ENCODE measurements around the gene USB1. TPM values are rescaled to one million over a fixed set of nuclear protein-coding genes. Genes with fewer than 3 reads are reported as not detected.
A peak's percentile ranks its signal among the peaks of the same experiment; 100 is the strongest.

USB1 gene
- total RNA-seq, 1 donor from 2014 or later = 32.1 TPM

GRCh38 chr16:58054289-58054688 lies 53.1 kb downstream of the USB1 start:
- DNase-seq = no peak
- no peak for ATAC-seq (ENCODE audit: poor library complexity)
- intact Hi-C loops (cut with DNase I) = no loop called here

DNA sequence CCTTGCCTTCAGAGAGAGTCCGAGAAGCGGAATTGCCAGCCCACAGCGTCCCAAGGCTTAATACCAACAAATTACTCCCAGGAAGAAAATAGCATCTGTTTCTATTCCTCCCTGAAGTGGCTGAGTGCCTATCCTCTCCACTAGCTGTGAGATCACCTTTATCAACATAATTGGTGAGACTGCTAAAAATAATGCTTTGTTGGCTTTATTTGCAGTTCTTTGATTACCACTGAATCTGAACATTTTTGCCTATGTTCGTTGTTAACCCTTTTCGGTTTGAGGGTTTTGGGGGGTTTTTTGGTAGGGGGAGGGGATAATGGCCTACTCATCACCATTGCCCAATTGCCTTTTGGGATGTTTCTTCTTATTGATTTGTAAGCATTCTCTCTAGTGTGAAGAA lies 55.4 kb downstream of the USB1 start:
- DNase-seq (no peak), ATAC-seq (ENCODE audit: poor library complexity) (no peak)
- intact Hi-C loops (cut with DNase I) = no loop called here

GRCh38 chr16:58057121-58057520 lies 55.9 kb downstream of the USB1 start:
- ATAC-seq (ENCODE audit: poor library complexity) (no peak), DNase-seq (no peak)
- intact Hi-C loops (cut with DNase I) = no loop called here

DNA sequence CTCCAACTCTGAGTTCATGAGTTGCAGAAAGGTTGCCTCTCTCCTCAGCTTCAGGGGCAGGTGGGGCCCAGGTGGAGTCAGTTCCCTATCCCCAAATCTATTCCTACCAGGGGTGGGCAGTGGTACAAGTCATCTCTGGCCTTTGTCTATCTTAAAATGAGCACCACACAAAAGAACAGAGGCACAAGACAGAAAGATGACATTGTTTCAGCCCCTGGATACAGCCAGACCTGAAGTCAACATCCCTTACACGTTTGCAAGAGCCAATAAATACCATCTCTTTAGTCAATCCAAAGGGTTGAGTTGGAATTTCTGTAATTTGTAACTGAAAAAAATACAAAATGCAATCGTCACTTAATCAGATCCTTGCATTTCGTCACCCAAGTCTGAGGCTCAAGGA lies 56.6 kb downstream of the USB1 start:
- intact Hi-C loops (cut with DNase I) = no loop called here
- DNase-seq = no peak
- no peak for ATAC-seq (ENCODE audit: poor library complexity)

DNA sequence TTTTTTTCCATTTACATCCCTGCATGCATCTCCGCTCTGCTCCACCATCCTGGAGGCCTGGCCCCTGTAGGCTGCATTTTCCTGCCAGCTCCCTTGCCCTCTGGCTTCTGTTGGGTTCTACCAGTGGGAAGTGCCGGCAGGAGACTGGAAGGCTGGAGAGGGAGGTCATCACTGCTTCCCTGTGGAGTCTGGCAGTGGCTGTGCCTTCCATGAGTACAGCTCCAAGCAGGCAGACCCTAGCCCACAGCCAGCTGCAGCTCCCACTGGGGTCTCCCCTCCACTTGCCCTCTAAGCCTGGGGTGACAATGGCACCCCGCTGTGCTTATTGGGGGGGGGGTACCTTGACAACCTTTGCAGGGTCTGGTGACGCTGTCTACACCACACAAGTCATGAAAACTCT lies 61.6 kb downstream of the USB1 start:
- ATAC-seq (ENCODE audit: poor library complexity) (no peak), DNase-seq (no peak)
- intact Hi-C loops (cut with DNase I) = no loop called here

DNA sequence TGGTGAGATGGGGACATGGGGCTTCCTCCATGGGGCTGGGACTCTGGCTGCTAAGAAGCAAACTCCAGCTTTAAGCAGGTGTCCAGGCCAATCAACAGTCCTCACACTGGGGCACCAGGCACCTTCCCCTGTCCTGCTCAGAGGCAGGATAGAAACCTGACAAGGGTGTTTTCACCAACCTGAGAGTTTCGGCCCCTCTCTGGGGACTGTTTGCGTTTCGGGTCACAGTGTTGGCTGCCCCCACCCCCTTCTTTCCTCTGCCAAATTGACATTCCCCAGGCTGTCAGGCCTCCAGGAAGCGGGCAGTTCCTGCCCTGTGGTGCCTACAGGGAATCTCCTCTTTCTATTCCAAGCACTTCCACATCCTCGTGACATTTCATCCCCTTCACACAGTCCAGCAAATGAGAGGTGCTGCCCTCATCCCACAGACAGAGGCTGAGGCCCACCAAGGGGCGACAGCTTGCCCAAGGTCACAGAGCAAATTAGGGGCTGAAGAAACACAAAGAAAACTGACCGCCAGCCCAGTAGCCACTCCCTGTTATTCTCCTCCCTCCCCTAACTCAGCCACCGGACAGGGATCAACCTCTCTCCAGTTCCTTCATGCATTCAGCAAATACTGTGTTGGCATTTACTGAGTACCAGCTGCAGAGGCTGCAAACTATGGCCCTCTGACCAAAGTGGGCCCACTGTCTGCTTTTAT lies 62.3 kb downstream of the USB1 start:
- ATAC-seq (ENCODE audit: poor library complexity) (peak; percentile 51), DNase-seq (no peak)
- intact Hi-C loops (cut with DNase I) = no loop called here

- no peak for DNase-seq
- ATAC-seq (ENCODE audit: poor library complexity) = no peak
- intact Hi-C loops (cut with DNase I) = no loop called here
Measured at GRCh38 chr16:58070585-58070984, 69.4 kb downstream of the USB1 start.

Other genes with a start within 250 kb of the USB1 start
- gene KIFC3, start 198.9 kb upstream of the USB1 start, total RNA-seq = 61.6 TPM
- gene CNGB1, start 30.3 kb upstream of the USB1 start, total RNA-seq = not detected
- gene ZNF319, start 735 bp upstream of the USB1 start, total RNA-seq = 8.1 TPM
- 55.2 TPM for gene MMP15, start 24.3 kb downstream of the USB1 start, total RNA-seq
- 34.2 TPM for gene CFAP20, start 128.0 kb downstream of the USB1 start, total RNA-seq
- gene CSNK2A2, start 196.7 kb downstream of the USB1 start, total RNA-seq = 32.4 TPM